GM19043 (cell line): ENCODE measurements around the gene KRTAP3-1.
"Not testable (repeated sequence)": the region's sequence is repeated elsewhere in the genome, so short reads cannot be mapped to it uniquely, and the experiment has no call there.

Source experiments
- ATAC-seq: cut with Tn5 transposase; IDR thresholded peaks from one replicate; pipeline ENCODE4 v1.9.1; 2021; ENCODE audit warnings: low read depth; ENCODE audit not compliant: unreplicated experiment

The KRTAP3-1 gene

DNA sequence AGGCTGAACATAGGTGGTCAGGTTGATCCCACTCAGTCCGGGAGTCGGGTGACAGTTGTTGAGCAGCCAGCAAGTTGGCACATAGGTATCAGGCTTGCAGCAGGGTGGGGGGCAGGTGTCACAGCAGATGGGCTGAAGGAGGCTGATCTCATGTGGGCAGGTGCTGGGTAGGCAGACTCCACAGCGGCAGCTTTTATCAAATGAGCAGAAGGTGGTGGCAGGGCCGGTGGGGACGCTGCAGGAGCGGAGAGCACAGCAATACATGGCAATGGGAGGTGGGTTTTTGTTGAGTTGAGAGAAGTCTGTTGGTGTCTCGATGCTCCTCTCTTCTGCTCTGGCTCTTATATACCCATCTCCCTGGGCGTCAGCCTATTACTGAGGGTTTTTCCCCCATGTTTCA is at the start of gene KRTAP3-1:
TSS of gene KRTAP3-1 (minus strand) at position 318 of the 400 bp plus-strand sequence. CDS start at position 264, 54 bp downstream.
- ATAC-seq, result no peak

DNA sequence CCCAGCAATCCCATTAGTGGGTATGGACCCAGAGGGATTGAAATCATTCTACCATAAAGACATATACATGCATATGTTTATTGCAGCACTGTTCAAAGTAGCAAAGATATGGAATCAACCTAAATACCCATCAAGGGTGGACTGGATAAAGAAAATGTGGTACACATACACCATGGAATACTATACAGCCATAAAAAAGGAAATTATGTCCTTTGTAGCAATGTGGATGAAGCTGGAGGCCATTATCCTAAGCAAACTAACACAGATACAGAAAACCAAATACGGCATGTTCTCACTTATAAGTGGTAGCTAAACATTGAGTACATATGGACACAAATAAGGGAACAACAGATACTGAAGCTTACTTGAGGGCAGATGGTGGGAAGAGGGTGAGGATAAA is 48.6 kb upstream of the KRTAP3-1 start:
- ATAC-seq, result no peak

DNA sequence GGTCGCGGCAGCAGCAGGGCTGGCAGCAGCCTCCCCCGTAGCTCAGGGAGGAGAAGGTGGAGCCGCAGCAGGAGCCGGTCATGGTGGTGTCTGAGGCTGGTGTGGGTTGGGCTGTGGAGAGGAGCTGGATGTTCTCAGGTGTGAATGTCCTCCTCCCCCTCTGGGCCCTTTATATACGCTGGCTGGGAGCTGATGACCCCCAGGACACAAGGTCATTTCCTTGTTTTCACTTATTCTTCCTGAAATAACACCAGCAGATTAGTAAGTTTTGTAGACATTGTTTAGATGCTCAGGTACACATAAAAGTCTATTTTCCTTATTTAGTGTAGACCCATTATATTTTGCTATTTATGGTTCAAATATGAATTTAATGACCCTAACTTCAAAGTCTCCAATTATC is 46.2 kb upstream of the KRTAP3-1 start, which contains the start of gene KRTAP2-2:
TSS of gene KRTAP2-2 (minus strand) at position 101 of the 400 bp plus-strand sequence. CDS start at position 82, 19 bp downstream.
- ATAC-seq, result not testable (repeated sequence)

DNA sequence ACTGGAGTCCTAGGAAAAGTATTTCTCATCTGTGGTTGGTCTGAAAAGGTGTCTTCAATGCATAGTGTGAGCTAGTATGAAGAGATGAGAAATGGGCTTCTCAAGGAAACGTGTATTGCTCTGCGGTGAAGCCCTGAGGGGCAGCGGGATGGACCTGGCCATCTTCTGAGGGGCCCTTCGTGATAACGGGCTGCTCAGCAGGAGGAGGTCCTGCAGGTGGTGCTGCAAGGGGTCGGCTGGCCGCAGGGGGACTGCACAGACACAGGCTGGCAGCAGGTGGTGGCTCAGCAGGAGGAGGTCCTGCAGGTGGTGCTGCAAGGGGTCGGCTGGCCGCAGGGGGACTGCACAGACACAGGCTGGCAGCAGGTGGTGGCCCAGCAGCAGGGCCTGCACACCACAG is 45.6 kb upstream of the KRTAP3-1 start:
- not testable (repeated sequence) for ATAC-seq

- no peak for ATAC-seq
Observed at GRCh38 chr17:41054025-41054424, 45.1 kb upstream of the KRTAP3-1 start.

- no peak for ATAC-seq
Observed at GRCh38 chr17:41052566-41052965, 43.6 kb upstream of the KRTAP3-1 start.

DNA sequence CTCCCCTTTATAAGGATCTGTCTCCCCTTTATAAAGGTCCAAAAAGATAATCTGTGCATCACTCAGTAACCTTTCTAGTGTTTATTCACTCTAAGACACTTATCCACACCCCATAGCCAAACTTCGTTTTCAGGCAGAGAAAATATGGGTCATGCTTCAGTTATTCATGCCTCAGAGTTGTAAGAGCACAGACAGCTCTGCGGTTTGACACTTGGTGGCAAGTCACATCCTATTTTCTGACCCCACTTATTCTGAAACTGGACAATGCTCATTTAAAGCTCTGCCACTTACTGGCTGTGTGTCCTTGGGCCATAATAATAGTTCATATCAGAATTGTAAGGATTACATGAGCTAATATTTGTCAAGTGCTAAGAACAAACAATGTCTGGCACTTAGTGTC is 40.2 kb upstream of the KRTAP3-1 start:
- no peak for ATAC-seq

DNA sequence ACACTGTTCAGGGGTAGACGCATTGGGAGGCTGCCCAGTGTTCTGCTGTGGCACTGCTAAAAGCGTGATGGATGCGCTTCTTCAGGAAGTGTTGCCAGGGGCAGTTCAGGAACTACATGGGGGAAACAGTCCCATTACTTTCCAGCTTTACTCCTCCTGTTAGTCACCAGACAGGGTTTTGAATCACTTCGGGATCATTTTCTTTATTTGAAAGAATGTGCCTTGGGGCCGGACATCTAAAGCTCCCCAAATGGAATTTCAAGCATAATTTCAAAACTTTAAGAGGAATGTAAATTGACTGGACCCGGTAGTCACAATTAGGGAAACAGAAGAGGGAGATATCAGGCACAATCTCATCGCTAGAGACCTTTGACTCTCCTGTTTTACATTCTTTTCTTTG is 39.5 kb upstream of the KRTAP3-1 start:
- no peak for ATAC-seq

DNA sequence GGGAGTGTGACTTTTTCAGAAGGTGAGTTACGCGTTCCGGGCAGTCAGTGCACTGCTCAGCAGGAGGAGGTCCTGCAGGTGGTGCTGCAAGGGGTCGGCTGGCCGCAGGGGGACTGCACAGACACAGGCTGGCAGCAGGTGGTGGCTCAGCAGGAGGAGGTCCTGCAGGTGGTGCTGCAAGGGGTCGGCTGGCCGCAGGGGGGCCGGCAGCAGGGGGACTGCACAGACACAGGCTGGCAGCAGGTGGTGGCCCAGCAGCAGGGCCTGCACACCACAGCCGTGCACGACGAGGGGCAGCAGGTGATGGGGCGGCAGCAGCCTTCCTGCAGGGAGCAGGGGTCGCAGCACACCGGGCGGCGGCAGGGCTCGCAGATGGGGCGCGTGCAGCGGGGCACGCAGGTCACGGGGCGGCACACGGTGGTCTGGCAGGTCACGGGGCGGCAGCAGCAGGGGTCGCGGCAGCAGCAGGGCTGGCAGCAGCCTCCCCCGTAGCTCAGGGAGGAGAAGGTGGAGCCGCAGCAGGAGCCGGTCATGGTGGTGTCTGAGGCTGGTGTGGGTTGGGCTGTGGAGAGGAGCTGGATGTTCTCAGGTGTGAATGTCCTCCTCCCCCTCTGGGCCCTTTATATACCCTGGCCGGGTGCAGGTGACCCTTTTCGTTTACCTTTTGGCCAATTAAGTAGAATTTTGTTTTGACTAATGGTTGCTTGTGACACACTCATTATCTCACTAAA is 38.0 kb upstream of the KRTAP3-1 start, which contains the start of gene KRTAP2-1:
TSS of gene KRTAP2-1 (minus strand) at position 582 of the 731 bp plus-strand sequence. CDS start at position 533, 49 bp downstream.
- ATAC-seq, result not testable (repeated sequence)

GRCh38 chr17:41042953-41043352 is 34.0 kb upstream of the KRTAP3-1 start:
- ATAC-seq, result no peak

- ATAC-seq, result not testable (repeated sequence)
Observed at GRCh38 chr17:41040783-41041571, 32.0 kb upstream of the KRTAP3-1 start, which contains the start of gene KRTAP1-1. Gene KRTAP1-1 (minus strand): TSS chr17:41041450. CDS start chr17:41041397, 53 bp downstream.

DNA sequence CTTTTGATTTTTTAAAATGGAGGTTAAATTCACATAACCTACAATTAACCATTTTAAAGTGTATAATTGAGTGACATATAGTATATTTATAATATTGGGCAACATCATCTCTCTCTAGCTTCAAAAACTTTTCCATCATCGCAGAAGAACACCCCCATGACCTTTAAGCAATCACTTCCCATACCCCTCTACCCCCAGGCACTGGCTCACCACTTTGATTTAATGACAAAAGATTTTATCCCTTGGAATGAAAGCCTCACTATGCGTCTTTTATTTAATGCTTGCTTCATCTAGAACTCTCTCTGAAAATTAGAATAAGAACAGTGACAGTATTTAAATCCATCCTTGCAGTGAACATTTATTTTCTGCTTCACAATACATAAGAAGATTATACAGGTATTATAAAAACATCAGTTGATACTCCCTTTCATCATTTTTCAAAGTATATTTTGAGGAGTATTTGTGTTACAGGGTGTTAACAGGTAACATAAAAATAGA is 29.0 kb upstream of the KRTAP3-1 start:
- ATAC-seq, result no peak

DNA sequence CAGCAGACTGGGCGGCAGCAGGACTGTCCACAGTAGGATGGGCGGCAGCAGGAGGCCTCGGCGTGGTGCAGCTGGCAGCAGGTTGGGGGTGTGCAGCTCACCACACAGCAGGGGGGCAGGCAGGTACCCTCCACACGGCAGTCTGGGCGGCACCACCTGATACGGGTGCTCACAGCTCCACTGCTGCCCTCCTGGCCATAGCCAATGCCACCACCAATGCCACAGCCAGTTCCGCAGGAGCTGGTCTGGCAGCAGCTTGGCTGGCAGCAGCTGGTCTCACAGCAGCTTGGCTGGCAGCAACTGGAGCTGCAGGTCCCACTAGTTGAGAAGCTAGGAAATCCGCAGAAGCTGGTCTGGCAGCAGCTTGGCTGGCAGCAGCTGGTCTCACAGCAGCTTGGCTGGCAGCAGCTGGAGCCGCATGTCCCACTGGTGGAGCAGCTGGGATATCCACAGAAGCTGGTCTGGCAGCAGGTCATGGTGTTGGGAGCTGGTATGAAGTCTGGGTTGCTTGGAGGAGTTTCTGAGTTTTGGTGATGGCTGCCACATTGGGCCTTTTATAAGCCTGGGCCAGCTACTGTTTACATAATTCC is 25.5 kb upstream of the KRTAP3-1 start, which contains the start of gene KRTAP1-3:
TSS of gene KRTAP1-3 (minus strand) at position 529 of the 590 bp plus-strand sequence. CDS start at position 476, 53 bp downstream.
- ATAC-seq, result not testable (repeated sequence)

- ATAC-seq, result no peak
Observed at GRCh38 chr17:41029633-41030245, 20.8 kb upstream of the KRTAP3-1 start, which contains the start of gene KRTAP1-4. Gene KRTAP1-4 (minus strand): TSS chr17:41030195. CDS start chr17:41030078, 117 bp downstream.

DNA sequence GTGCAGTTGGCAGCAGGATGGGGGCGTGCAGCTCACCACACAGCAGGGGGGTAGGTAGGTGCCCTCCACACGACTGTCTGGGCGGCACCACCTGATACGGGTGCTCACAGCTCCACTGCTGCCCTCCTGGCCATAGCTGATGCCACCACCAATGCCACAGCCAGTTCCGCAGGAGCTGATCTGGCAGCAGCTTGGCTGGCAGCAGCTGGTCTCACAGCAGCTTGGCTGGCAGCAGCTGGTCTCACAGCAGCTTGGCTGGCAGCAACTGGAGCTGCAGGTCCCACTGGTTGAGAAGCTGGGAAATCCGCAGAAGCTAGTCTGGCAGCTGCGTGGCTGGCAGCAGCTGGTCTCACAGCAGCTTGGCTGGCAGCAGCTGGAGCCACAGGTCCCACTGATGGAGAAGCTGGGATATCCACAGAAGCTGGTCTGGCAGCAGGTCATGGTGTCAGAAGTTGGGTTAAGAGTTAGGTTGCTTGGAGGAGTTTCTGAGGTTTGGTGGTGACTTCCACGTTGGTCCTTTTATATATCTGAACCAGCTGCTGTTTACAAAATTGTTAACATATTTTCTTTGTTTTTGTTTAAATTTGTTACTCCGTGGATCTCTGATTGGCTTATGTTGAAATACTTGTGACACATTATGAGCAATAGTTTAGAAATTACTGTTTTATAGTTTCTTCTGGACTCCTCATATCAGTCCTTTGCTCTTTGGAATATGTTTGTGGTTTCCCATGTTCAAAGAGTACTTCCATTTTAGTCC is 18.0 kb upstream of the KRTAP3-1 start, which contains the start of gene KRTAP1-5:
TSS of gene KRTAP1-5 (minus strand) at position 494 of the 757 bp plus-strand sequence. CDS start at position 441, 53 bp downstream.
- no peak for ATAC-seq

DNA sequence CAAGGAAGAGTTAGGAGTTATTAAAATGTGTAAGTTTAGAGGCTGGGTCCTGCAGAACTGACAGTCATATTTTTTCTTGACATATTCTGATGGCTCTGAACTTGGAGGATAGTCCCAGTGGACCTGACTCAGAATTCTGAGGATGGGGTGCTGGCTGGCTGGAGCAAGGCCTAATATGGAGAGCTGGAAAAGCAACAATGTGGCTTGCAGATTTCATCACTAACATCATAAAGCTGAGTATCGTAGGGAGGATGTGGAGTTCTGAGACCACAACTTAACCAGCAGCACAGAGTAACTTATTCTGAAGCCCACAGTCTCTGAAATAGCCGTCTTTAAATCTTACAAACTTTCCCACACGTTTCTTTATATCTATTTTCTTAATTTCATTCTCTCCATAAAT is 15.8 kb upstream of the KRTAP3-1 start:
- ATAC-seq, result no peak

GRCh38 chr17:41020336-41020735 is 11.4 kb upstream of the KRTAP3-1 start:
- no peak for ATAC-seq

DNA sequence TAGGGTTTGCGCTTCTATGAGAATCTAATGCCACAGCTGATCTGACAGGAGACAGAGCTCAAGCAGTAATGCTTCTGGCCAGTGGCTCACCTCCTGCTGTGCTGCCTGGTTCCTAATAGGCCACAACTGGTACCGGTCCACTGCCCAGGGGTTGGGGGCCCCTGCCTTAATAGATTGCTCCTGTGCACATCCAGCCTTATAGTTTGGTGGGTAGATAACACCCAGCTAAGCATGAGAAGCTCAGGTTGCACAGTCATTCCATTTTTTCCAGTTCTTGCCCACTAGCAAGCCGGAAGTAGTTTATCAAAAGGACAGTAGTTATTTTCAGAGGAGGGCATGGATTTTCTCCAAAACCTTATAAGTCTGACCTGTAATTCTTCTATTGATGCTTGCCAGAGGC is 10.5 kb upstream of the KRTAP3-1 start:
- no peak for ATAC-seq

DNA sequence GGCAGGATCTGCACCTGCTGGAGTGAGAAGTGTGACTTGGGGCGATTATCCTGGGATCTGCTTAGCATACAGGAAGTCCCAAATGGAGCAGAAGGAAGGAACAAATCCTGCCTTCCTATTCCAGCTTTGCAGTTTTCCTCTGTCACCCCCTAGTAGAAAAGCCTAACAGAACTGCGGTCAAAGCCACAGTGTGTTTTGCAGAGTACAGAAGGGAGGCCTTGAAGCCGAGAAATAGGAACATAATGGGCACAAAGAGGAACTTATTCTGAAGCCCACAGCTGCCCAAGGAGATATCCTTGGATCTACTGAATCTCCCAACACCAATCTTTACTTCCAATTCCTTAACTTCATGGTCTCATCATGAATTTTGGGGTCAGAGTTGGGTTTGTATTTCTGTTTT is 9.6 kb upstream of the KRTAP3-1 start:
- no peak for ATAC-seq
